Pons (tissue), 1 donor: Measurements from ENCODE around the gene VPS8.

Experiments
- DNase-seq: peaks from one replicate; pipeline ENCODE4 v3.0.0-alpha.2; 2016; ENCODE audit warnings: low spot score

VPS8 gene

GRCh38 chr3:184781801-184782200 lies 30.2 kb upstream of the VPS8 start:
- DNase-seq, result no peak

- no peak for DNase-seq
These were observed 28.6 kb upstream of the VPS8 start for GRCh38 chr3:184783319-184783718.

- no peak for DNase-seq
These were observed 27.1 kb upstream of the VPS8 start for GRCh38 chr3:184784731-184785500.

- no peak for DNase-seq
These were observed 26.1 kb upstream of the VPS8 start for GRCh38 chr3:184785890-184786279.

GRCh38 chr3:184786280-184786941 lies 25.6 kb upstream of the VPS8 start:
- peak; percentile 58 for DNase-seq

- DNase-seq, result no peak
These were observed 23.2 kb upstream of the VPS8 start for GRCh38 chr3:184788751-184789150.

GRCh38 chr3:184789314-184789998 lies 22.5 kb upstream of the VPS8 start:
- no peak for DNase-seq

DNA sequence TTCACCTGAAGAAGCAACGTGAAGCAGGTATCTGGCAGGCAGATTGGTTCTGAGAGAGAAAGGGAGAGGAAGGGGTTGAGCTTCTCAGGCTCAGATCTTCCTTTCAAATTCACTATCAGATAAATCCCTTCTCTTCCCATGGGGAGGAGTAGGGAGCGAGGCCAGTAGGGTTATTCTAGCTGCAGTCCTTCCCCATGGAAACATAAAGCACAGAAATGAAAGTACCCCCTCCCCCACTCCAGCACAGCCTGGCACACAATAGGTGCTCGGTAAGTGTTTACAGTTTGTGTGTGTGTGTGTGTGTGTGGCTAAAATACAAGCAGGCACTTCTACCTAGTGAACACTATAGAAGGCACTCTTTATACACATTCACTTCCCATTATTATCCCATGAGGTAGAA lies 20.8 kb upstream of the VPS8 start:
- no peak for DNase-seq

DNA sequence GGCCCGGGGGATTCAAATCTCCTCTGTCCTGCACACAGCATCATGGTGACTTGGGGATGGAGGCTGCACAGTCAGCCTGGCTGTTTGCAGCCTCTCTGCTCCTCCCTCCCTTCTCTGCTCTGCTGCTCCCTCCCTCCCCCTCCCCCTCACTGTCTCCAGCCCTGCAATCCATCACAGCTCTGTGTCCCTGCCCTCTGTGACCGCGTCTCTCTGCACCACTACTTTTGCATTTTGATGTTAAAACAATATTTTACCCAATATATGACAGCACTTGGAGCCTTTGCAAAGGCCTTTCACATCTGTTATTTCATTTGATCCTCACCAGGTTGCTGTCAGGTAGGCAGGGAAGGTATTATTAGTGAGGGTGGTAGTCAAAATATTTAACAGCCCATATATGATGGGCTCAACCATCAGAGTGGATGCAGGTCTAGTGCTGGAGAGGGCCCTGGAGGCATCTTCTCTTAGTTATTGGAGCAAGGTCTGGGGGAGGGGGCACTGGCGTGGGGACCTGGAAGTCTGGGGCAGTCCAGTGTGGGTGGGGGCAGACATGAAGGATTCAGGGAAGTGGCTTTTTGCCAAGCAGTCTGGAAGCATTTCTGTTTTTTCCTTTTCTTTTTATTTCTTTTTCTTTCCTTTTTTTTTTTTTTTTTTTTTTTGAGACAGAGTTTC lies 16.3 kb upstream of the VPS8 start:
- no peak for DNase-seq

DNA sequence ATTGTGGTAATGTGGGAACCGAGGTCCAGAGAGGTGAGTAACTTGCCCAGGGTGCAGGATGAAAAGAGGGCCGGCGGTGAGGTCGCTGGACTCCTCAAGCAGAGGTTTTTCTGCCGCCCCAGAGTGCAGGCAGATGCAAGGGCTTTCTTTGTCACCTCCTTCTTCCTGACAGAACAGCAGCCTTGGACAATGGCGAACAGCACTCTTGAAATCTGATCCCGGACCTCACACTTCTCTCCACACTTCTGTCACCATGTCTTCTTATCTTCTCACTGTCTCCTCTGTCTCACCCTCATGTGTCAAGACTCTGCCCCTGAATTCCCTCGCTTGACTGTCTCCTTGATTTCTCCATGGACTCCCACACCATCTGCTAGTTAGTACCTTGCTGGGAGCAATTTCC lies 15.4 kb upstream of the VPS8 start:
- no peak for DNase-seq

GRCh38 chr3:184796954-184797353 lies 15.0 kb upstream of the VPS8 start:
- DNase-seq, result no peak

GRCh38 chr3:184798120-184798519 lies 13.8 kb upstream of the VPS8 start:
- no peak for DNase-seq

GRCh38 chr3:184800349-184800930 lies 11.5 kb upstream of the VPS8 start:
- DNase-seq, result no peak

- no peak for DNase-seq
These were observed 10.7 kb upstream of the VPS8 start for GRCh38 chr3:184801241-184801785.

DNA sequence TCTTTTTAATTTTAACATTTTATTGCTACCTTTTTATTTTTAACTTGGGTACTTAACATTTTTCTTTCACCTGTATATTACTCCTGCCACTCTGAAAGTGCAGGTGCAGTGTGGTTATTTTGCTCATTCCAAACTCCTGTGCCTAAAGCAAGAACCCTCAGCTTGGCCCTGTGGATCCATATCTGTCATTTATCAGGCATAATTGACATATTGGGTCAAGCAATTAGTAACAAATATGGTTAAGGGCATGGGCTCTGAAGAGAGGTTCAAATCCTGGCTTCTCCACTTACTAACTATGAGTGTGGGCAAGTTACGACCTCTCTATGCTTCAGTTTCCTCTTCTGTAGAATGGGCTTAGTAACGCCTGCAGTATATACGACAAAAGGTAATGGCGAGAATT lies 9.8 kb upstream of the VPS8 start:
- DNase-seq, result no peak

DNA sequence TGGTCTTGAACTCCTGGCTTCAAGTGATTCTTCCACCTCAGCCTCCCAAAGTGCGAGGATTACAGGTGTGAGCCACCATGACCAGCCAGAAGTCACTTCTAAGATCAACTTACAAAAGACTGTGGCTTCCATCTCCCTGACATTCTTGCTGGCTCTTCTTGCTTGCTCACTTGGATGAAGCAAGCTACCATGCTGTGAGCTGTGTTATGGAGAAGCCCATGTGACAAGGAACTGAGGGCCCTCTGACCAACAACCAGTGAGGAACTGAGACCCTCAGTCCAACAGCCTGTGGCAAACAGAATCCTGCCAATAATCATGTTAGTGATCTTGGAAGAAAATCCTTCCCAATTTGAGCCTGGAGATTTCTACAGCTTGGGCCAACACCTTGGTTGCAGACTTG lies 7.2 kb upstream of the VPS8 start:
- no peak for DNase-seq

- DNase-seq, result peak; percentile 58
These were observed 6.5 kb upstream of the VPS8 start for GRCh38 chr3:184805351-184806038.

DNA sequence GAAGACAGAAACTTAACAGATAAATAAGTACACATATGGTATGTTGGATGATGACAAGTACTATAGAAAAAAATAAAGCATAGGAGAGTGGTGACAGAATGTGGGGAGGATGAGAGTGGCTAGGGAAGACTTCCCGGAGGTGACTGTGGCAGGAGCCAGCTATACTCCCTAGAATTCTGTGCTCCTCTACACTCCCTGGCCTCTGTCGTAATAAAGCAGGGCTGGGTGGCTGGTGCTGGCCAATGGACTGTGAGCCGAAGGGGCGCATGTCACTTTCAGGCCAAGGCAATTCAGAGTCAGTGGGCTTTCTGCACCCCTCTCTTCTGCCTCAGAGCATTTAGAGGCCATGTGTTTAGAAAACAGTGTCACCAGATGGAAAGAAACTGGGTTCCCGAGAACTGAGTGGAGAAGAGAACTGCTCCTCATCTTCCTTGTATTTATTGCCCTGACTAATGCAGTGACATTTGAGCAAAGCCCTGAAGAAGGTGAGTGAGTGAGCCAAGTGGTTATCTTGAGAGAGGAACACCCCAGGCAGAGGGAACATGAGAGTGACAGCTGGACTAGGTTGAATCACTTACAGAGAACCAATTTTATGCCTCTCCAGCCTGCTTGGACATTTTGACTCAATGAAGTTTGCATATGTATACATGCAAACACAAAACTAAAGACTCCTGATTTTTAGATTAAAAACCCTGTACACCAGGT lies 5.2 kb upstream of the VPS8 start:
- no peak for DNase-seq

- DNase-seq, result no peak
These were observed 4.4 kb upstream of the VPS8 start for GRCh38 chr3:184807549-184807948.

- no peak for DNase-seq
These were observed 3.9 kb upstream of the VPS8 start for GRCh38 chr3:184808021-184808420.

- DNase-seq, result no peak
These were observed 1.8 kb upstream of the VPS8 start for GRCh38 chr3:184810146-184810545.
